GM18498 (cell line): ENCODE measurements around the gene ACTRT2.

ENCODE experiments used
- ATAC-seq: cut with Tn5 transposase; IDR thresholded peaks from one replicate; pipeline ENCODE4 v1.9.1; 2021; ENCODE audit warnings: mild to moderate bottlenecking, moderate library complexity; ENCODE audit not compliant: unreplicated experiment

The ACTRT2 gene

DNA sequence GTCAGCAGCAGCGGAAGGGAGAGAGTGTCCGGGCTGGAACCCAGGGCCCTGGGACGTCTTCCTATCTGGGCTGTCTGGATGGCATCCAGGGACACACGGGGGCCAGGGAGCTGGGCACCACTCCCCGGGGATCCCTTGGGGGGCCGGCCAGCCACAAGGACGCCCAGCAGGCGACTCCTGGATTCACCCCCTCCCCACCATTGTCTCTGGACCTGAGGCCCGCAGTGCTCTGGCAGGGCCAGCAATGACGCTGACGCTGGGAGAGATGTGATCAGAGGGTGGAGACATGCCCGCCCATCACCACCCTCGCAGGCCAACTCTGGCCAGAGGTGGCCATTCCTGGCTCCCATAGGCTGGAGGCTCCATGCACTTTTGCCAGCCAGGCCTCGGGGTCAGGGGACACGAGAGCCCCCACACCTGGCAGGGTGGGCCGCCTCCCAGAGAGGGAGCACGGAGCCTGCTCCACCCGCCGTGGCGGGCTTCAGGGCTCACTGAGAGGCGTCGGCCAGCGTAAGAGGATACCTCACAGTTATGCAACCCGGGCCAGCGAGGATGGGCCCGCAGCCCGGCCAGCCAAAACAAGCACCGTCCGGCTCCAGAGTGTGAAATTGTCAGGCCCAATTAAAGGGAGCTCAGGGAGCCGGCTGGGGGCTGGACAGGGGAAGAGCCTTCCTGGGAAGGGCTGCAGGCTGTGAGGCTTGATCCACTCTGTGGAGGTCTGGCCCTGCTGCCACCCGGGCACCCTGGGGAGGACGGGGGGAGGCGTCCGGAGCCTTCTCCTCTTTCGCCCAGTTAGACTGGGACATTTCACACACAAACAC, 10.3 kb downstream of the ACTRT2 start:
- ATAC-seq: no peak

DNA sequence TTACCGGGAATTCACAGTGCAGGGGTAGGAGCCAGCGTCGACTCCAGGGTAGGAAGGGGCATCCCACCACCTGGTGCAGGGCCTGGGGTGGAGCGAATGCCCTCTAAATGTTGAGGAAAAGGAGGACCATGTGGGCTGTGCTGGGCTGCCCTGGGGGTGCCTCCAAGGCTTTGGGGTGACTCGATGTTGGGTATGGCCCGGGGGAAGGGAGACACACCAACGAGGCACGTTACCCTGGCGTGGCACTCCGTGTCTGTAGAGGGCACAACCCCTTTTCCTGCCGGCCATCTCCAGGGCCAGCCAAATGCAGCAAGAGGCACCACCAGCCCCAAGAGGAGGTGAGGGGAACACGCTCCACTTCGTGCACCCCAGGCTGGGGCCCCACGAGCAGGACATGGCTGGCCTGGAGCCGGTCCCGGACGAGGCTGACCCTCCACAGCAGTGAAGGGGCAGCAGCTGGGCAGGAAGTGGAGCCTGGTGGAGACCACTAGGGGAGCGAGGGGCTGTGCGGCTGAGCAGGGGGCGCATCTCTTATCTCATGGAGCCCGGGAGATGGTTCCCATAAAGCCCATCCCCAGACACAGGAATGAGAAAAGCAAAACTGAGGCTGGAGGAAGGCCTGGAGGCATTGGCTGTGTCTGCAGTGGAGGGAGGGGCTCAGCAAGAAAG, 11.2 kb downstream of the ACTRT2 start:
- no peak for ATAC-seq

DNA sequence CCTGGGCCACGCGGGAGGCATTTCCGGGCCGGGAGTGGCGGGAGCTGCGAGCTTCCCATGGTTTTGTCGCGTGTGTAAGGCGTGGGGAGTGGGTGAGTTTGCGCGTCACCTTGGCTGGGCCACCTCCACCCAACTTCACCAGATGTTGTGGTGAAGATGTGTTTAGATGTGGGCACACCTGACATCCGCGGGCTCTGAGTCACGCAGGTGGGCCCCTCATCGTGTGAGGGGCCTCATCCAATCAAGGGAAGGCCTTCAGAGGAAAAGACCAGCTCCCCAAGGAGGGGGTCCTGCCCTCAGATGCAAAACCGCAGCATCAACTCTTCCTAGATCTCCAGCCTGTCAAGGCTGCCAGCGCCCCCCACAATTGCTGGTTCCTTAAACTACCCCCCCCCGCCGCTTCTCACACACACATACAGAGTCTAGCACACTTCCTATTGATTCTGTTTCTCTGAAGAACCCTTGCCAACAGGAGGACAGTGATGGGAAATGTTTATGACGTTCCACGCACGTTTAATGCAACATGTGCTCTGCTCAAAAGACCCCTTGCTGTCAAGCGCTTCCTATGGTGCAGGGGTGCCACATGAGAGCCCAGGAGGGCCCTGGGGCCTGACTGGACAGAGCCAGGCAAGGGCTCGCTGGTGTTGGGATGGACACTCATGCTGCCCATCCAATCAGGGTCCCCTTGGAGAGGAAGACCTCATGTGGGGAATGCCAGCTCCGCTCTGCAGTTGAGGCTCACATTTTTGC, 11.9 kb downstream of the ACTRT2 start:
- no peak for ATAC-seq

DNA sequence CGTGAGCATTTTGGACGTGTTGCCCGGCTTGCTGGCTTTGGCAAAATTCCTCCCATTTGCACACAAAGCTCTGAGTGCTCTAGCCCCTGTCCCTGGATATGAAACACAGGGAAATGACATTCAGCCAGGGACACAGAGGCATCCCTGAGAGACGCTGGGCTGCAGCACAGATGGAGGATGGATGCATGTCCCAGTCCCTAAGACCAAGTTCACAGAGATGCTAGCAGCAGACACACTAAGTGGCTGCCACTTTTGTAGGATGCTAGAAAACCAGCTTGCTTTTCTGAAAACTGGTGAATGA, 12.5 kb downstream of the ACTRT2 start:
- ATAC-seq: no peak

DNA sequence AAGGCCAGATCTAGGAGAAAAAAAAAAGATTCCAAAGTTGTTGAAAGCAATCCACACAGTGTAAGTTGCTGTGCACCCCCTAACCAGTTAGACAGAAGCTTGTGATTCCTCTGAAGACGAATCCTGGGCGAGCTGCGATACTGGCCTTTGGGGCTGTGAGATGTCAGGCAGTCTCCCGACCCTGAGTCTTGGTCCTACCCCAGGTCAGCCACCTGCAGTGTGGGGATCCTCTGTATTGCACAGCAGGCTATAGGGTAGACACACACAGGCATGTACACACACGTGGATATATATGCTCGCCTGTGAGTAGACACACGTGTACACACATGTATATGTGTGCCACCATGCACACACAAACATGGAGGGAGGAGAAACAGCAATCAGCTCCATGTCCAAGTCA, 12.9 kb downstream of the ACTRT2 start:
- no peak for ATAC-seq

DNA sequence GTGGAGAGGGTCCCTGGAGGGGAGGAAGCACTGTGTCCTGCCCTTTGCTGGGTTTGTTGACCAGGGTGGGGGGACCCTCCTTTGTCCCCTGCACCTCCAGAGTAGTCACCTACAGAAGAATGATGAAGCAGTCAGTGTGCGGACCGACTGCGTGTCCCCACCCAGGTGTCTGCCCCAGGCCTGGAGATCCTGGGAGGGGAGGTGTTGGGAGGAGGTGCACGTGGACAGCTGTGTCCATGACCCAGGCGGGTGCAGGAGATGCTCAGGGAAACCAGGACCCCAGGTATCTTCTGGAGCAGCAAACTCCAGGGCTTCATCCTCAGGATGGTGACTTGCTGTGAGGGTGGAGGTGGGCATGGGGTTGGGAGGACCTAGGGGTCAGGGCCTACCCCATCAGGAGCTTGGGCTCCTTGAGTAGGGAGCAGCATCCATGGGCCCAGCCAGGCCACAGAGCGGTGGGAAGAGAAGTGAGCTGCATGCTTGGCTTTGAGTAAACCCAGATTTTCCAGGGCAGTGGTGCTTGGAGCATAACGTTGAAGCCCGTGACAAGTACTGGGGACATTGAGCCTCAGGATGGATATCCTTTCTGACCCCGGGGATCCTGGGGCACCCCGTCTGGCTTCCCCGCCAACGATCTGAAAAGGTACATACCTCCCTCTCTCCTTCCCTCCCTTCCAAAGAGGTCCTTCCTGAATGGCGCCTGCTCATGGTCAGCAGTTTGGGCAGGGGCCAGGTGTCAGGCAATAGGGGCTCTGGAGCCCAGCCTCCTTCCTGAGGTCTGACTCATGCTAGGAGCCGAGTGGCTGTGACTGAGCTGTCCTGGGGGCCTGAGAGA, 13.7 kb downstream of the ACTRT2 start:
- ATAC-seq: no peak

DNA sequence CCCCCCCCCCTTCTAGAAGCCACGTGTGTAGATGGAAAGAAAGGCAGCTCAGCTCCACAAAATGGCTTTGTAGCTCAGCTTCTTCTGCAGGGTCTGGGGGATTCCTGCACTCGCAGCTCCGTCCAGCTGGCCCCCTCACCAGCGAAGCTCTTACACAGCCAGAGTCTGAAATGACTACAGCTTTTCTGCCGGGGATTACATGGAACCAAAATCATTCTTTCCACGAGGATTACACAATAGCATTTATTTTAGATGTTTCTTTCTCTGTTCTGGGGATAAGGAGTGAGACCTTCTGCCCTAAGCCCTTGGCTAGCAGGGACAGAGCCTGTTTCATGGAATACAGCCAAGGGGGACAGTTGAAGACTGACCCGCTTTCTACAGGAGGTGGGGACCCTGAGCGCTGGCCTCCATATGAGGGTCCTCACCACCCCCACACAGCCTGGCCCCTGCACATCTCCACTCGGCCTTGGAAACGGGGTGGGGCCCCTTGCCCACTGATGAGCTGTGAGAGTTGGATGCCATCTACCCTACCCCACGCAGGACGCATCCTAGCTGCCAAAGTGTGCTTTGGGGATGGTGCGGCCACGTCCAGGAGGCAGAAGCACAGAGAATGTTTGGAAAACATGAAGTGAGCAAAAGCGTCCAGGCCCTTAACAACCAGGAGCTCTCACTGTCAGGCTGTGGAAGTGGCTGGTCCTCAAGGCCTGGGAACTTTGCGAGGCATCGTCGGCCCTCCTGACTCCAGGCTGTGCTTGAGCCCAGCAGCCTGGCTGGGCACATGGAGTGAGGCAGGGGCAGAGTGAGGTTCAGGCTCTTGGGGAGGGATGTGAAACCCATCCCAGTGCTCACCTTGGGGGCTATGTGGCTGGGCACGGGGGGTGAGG, 14.5 kb downstream of the ACTRT2 start:
- ATAC-seq: no peak

DNA sequence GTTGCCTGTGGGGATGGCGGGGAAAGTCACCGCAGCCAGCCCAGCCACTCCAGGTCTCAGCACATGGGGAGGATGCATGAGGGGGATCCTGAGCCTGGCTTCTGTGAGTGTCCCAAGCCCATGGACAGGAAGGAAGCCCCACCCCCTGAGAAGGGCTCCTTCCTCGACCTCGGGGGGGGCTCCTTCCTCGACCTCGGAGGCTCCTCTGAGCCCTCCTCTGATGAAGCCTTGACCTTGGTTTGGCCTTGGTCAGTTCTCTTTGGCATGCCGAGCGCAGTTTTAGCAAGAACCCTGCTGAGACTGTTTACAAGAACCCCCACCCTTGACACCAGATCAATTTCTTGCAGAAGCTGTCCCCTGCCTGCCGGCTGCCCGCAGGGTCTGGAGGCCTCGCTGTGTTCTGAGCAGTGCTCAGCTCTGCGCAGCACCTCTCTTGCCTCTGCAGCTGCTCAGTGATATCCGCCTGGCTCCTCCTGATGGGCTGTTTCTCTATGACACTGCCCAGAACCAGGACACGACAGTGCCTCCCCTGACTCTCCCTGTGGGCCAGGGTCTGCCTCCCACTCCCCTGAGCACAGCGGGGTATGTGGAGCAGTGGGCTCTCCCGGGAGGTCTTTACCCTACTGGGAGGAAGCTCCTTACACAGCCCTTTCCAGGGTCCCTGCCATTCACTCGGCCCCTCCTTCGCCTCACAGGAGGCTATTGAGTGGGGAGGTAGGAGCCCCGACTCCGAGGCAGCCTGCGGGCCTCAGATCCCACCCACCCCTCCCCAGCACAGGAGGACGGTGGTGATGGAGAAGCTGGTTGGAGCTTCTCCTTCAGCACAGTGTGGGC, 15.4 kb downstream of the ACTRT2 start:
- no peak for ATAC-seq

DNA sequence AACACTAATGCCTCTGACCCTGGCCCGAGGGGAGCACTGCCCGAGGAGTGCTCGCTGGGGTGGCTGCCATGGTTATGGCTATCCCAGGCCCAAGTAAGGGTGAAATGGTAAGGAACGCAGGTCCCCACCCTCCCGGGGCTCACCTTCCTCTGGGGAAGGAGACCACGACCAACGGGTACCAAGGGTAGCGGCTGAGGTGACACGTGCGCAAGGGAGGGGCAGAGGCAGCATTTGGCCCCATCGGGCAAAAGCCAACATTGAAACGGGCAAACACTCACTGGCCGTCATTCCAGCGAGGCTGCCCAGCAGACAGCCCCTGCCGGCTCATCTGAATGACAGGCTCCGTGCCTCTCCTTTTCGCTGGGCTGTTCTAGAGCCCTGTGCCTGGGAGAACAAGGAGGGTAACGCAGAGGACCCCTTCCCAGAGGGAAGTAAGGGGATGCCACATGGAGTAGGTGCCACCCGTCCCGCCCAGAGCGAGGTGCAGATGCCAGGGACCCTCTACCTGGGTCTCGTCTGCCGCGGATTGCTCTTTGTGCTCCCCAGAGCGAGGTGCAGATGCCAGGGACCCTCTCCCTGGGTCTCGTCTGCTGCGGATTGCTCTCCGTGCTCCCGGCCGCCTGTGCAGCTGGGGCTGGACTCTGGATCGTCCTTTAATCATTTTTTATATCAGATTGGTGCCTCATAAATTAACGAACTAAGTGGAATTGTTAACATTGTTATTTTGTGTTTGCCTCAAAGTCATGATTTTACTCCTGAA, 16.2 kb downstream of the ACTRT2 start:
- no peak for ATAC-seq

DNA sequence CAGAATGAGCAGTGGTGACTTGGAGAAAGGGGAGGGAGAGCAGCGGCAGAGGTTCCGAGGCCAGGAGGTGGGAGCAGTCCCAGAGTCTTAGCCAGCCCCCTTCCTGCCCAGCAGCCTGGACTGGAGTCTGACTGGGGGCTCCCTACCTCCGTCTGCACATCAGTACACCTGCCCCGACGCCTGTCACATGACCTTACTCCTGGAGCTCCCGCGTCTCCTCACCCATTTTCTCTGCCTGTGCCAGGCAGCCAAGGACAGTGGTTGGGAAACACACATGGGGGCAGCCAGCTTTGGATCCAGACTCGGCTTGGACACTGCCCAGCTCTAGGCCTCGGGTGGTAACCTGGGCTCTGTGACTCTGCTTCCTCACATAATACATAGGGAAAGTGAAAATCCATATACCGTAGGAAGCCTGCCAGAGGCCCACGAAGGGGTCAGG, 16.9 kb downstream of the ACTRT2 start:
- ATAC-seq: no peak

DNA sequence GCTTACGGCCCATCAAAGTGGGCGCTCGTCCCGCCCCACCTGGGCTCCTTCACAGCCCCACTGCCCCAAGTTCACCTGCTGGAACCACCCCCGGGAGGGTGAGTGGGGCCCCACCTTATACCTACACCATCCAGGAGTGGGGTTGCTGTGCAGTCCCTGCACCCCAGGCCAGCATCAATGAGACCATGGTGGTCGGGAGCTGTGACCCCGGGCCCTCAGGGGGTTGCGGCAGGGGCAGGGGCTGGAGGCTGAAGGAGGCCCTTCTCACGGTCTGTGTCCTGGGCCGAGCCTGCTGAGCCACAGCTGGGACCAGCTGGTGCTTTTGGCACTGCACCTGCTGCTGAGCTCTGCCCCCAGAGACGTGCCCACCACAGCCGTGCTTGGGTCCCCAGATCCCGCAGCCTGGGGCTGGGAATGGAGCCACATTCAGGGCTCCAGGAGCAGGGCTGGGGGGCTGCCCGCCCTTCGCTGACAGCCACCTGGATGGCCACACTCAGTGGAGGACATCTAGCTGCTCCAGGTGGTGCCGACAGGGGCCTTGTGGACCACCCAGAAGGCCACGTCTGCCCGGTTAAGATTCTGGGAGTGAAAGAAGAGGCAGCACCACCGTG, 17.4 kb downstream of the ACTRT2 start:
- no peak for ATAC-seq

DNA sequence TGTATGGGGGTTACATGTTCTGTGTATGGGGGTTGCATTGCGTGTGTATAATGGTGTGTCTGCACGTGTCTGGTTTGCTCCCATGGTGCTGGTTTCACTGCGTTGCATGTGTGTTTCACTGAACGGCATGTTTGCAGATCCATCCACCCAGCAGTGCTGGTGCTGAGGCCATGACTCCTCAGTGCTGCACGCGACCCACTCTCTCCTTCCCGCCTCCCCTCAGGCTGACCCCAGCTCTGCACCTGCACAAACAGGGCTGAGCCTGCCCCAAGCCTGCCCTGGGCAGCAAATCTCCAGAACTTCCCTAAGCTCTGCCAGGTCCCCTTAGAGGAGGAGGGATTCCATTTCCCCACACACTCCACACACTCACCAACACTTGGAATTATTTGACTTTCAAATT, 18.7 kb downstream of the ACTRT2 start:
- ATAC-seq: no peak

DNA sequence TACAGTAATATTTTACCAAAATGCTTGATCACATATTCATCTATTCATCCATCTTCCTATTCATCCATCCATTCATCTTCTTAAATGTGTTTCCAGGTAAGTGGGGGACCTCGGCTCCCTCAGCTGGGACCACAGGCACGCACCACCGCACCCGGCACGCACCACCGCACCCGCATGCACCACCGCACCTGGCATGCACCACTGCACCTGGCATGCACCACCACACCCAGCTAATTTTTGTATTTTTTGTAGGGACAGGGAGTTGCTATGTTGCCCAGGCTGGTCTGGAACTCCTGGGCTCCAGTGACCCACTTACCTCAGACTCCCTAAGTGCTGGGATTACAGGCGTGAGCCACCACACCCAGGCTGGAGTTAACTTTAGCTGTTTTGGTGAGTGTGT, 21.2 kb downstream of the ACTRT2 start:
- ATAC-seq: no peak

DNA sequence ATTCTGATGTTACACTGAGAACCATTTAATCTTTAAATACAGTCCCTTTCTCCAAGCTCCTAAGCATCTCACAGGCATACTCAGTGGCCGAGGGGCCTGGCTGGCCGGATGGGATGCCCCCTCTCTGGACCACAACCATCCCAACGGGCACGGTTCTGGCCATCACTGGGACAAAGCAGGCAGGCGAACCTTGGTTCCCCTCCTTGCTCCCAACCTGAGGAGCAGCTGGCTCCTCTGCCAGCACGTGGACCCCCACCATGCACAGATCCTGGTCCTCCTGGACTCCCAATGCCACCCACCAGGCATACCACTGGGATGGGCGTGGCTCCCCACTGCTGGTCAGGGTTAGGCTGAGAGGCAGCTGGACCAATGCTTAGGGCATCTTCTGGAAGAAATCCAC, 27.9 kb downstream of the ACTRT2 start:
- ATAC-seq: no peak

DNA sequence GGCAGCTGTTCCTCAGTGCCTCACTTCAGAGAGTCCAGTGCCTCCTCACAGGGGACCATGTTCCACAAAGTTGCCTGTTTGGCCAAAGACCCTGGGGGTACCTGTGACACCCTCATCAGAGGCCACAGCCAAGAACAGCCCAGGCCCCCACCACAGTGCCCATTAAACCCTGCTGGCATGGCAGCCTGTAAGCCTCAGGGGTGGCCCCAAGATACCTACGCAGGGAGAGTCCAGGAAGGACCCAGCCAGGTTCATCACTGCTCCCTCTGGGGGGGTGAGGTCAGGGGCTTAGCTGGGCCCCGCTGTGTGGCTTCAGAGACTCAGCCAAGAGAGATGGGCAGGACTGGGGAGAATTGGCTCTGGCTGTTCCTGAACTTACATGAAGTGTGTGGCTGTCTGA, 28.6 kb downstream of the ACTRT2 start:
- no peak for ATAC-seq

DNA sequence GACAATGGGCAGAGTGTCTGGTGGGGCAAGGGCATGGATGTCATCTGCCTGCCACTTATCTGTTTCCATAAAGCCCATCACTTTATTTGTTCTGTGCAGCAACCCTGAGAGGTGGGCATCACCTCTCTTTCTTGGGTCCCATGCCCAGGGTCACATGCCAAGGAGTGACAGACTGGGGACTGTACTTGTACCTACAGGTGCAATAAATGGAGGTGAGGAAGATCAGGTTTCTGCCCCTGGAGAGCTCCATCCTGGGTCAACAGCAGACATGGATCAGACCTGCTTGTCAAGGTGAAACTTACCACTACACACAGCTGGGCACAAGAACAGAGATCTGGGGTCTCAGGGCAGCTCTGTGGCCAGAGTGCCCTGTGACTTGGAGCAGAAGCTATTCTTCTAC, 29.3 kb downstream of the ACTRT2 start:
- no peak for ATAC-seq

DNA sequence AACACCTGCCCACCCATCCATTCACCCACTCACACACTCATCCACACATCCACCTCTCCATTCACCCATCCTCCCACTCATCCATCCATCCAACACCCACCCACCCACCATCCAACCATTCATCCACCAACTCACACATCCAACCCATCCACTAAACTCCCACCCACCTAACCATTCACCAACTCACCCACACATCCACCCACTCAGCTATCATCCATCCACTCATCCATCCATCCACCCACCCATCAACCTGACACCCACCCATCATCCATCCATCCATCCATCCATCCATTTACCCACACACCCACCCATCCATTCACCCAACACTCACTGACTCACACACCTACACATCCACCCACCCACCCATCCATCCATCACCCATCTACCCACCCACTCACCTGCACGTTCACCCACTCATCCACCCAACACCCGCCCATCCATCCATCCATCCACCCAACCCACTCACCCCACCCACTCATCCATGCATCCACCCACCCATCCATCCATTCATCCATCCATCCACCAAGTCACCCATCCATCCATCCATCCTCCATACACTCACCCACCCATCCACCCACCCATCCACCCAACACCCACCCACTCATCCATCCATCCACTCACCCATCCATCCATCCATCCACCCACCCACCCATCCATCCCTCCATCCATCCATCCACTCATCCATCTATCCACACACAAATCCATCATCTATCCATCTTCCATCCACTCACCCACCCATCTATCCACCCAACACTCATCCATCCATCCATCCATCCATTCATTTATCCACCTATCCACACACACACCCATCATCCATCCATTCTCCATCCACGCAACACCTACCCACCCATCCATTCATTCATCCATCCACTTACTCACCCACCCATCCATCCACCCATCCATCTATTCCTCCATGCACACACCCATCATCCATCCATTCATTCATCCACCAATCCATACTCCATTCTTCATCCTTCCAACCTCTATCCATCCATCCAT, 30.3 kb downstream of the ACTRT2 start:
- no peak for ATAC-seq
